ENCODE measurements around the gene LNPEP. TPM values are rescaled to one million over a fixed set of nuclear protein-coding genes. Genes with fewer than 3 reads are reported as not detected.

Gene LNPEP
- total and polyA plus RNA-seq, 10 of the 15 experiments (the other 5 are each of a cell fraction or from before 2014, with no cell fraction given), result 5.6 to 54.9 (median 25.0) TPM

DNA sequence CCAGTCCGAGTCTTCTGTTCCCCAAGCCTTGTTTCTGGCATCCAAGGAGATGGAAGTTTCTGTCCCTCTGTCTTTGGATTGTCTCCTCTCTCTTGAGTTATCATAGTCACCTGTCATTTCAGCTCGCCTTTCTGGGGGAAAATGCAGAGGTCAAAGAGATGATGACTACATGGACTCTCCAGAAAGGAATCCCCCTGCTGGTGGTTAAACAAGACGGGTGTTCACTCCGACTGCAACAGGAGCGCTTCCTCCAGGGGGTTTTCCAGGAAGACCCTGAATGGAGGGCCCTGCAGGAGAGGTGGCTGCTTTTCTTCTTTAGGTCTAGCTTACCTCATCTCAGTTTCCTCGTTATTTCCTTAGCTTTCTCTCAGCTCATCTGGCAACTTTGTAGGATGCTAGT lies 34.5 kb upstream of the LNPEP start (continued):
- no peak for TF ChIP-seq ZNF24 (IDR thresholded peaks at IDR 0.05)
- TF ChIP-seq IRF5 (IDR thresholded peaks at IDR 0.05; ENCODE audit: borderline replicate concordance), result no peak
- no peak for TF ChIP-seq MAX (IDR thresholded peaks at IDR 0.05; ENCODE audit: low read depth, low read length)
- TF ChIP-seq SMAD1 (IDR thresholded peaks at IDR 0.05; ENCODE audit: low read depth, partially characterized antibody), result no peak
- TF ChIP-seq ZNF217 (IDR thresholded peaks at IDR 0.05), result no peak
- no peak for TF ChIP-seq MEF2B (IDR thresholded peaks at IDR 0.05; ENCODE audit: partially characterized antibody, poor library complexity, severe bottlenecking)
- TF ChIP-seq, protein P1, sequence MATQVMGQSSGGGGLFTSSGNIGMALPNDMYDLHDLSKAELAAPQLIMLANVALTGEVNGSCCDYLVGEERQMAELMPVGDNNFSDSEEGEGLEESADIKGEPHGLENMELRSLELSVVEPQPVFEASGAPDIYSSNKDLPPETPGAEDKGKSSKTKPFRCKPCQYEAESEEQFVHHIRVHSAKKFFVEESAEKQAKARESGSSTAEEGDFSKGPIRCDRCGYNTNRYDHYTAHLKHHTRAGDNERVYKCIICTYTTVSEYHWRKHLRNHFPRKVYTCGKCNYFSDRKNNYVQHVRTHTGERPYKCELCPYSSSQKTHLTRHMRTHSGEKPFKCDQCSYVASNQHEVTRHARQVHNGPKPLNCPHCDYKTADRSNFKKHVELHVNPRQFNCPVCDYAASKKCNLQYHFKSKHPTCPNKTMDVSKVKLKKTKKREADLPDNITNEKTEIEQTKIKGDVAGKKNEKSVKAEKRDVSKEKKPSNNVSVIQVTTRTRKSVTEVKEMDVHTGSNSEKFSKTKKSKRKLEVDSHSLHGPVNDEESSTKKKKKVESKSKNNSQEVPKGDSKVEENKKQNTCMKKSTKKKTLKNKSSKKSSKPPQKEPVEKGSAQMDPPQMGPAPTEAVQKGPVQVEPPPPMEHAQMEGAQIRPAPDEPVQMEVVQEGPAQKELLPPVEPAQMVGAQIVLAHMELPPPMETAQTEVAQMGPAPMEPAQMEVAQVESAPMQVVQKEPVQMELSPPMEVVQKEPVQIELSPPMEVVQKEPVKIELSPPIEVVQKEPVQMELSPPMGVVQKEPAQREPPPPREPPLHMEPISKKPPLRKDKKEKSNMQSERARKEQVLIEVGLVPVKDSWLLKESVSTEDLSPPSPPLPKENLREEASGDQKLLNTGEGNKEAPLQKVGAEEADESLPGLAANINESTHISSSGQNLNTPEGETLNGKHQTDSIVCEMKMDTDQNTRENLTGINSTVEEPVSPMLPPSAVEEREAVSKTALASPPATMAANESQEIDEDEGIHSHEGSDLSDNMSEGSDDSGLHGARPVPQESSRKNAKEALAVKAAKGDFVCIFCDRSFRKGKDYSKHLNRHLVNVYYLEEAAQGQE (IDR thresholded peaks at IDR 0.05; ENCODE audit: low read depth, low read length), result no peak
- no peak for TF ChIP-seq E4F1 (IDR thresholded peaks at IDR 0.05; ENCODE audit: borderline replicate concordance, partially characterized antibody)
- TF ChIP-seq, protein P2, sequence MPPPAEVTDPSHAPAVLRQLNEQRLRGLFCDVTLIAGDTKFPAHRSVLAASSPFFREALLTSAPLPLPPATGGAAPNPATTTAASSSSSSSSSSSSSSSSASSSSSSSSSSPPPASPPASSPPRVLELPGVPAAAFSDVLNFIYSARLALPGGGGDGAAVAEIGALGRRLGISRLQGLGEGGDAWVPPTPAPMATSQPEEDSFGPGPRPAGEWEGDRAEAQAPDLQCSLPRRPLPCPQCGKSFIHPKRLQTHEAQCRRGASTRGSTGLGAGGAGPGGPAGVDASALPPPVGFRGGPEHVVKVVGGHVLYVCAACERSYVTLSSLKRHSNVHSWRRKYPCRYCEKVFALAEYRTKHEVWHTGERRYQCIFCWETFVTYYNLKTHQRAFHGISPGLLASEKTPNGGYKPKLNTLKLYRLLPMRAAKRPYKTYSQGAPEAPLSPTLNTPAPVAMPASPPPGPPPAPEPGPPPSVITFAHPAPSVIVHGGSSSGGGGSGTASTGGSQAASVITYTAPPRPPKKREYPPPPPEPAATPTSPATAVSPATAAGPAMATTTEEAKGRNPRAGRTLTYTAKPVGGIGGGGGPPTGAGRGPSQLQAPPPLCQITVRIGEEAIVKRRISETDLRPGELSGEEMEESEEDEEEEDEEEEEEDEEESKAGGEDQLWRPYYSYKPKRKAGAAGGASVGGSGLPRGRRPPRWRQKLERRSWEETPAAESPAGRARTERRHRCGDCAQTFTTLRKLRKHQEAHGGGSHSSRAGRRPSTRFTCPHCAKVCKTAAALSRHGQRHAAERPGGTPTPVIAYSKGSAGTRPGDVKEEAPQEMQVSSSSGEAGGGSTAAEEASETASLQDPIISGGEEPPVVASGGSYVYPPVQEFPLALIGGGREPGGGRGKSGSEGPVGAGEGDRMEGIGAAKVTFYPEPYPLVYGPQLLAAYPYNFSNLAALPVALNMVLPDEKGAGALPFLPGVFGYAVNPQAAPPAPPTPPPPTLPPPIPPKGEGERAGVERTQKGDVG (CRISPR knock-in tag; IDR thresholded peaks at IDR 0.05), result no peak
- TF ChIP-seq CBX3 (IDR thresholded peaks at IDR 0.05; ENCODE audit: borderline replicate concordance, low read depth), result no peak
- no peak for TF ChIP-seq HDGF (IDR thresholded peaks at IDR 0.05)
- TF ChIP-seq, protein P3, sequence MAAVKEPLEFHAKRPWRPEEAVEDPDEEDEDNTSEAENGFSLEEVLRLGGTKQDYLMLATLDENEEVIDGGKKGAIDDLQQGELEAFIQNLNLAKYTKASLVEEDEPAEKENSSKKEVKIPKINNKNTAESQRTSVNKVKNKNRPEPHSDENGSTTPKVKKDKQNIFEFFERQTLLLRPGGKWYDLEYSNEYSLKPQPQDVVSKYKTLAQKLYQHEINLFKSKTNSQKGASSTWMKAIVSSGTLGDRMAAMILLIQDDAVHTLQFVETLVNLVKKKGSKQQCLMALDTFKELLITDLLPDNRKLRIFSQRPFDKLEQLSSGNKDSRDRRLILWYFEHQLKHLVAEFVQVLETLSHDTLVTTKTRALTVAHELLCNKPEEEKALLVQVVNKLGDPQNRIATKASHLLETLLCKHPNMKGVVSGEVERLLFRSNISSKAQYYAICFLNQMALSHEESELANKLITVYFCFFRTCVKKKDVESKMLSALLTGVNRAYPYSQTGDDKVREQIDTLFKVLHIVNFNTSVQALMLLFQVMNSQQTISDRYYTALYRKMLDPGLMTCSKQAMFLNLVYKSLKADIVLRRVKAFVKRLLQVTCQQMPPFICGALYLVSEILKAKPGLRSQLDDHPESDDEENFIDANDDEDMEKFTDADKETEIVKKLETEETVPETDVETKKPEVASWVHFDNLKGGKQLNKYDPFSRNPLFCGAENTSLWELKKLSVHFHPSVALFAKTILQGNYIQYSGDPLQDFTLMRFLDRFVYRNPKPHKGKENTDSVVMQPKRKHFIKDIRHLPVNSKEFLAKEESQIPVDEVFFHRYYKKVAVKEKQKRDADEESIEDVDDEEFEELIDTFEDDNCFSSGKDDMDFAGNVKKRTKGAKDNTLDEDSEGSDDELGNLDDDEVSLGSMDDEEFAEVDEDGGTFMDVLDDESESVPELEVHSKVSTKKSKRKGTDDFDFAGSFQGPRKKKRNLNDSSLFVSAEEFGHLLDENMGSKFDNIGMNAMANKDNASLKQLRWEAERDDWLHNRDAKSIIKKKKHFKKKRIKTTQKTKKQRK (IDR thresholded peaks at IDR 0.05; ENCODE audit: low read depth, low read length), result no peak
- TF ChIP-seq MEF2A (IDR thresholded peaks at IDR 0.05; ENCODE audit: insufficient read depth, low read depth, low read length), result no peak
- TF ChIP-seq MYC (IDR thresholded peaks at IDR 0.05; ENCODE audit: insufficient read depth, insufficient read length, insufficient replicate concordance, low read length, severe bottlenecking), result no peak

Data from GM12878 (cell line).